Ishikawa (cell line): Measurements from ENCODE around the gene GNG7.

Experiments used
- CEBPB ChIP-seq: IDR thresholded peaks from 2 replicates; pipeline ENCODE4 v1.6.1; 2012
- CREB1 ChIP-seq: IDR thresholded peaks from 2 replicates; pipeline ENCODE4 v1.6.1; 2012; ENCODE audit warnings: low read depth
- EGR1 ChIP-seq: IDR thresholded peaks from 2 replicates; pipeline ENCODE4 v1.6.1; 2012
- EP300 ChIP-seq: IDR thresholded peaks from 2 replicates; pipeline ENCODE4 v1.6.1; 2012; ENCODE audit warnings: borderline replicate concordance
- FOXM1 ChIP-seq: IDR thresholded peaks from 2 replicates; pipeline ENCODE4 v1.6.1; 2012; ENCODE audit warnings: low read depth, borderline replicate concordance
- NFIC ChIP-seq: IDR thresholded peaks from 2 replicates; pipeline ENCODE4 v1.6.1; 2012
- RAD21 ChIP-seq: IDR thresholded peaks from 2 replicates; pipeline ENCODE4 v1.6.1; 2012; ENCODE audit warnings: low read depth
- TAF1 ChIP-seq: IDR thresholded peaks from 2 replicates; pipeline ENCODE4 v1.6.1; 2012; ENCODE audit warnings: low read depth, mild to moderate bottlenecking
- TCF12 ChIP-seq: IDR thresholded peaks from 2 replicates; pipeline ENCODE4 v1.6.1; 2012; ENCODE audit warnings: low read depth
- TEAD4 ChIP-seq: IDR thresholded peaks from 2 replicates; pipeline ENCODE4 v1.6.1; 2012
- YY1 ChIP-seq: IDR thresholded peaks from 2 replicates; pipeline ENCODE4 v1.6.1; 2012; ENCODE audit warnings: low read depth
- ZBTB7A ChIP-seq: IDR thresholded peaks from 2 replicates; pipeline ENCODE4 v1.6.1; 2012; ENCODE audit warnings: low read depth
- TF ChIP-seq, protein P1 (sequence below): IDR thresholded peaks from 2 replicates; pipeline ENCODE4 v1.6.1; 2012
- TF ChIP-seq, protein P2 (sequence below): IDR thresholded peaks from 2 replicates; pipeline ENCODE4 v1.6.1; 2012
- TF ChIP-seq, protein P3 (sequence below): IDR thresholded peaks from 2 replicates; pipeline ENCODE4 v1.6.1; 2012; ENCODE audit warnings: low read depth, mild to moderate bottlenecking

GNG7 gene

DNA sequence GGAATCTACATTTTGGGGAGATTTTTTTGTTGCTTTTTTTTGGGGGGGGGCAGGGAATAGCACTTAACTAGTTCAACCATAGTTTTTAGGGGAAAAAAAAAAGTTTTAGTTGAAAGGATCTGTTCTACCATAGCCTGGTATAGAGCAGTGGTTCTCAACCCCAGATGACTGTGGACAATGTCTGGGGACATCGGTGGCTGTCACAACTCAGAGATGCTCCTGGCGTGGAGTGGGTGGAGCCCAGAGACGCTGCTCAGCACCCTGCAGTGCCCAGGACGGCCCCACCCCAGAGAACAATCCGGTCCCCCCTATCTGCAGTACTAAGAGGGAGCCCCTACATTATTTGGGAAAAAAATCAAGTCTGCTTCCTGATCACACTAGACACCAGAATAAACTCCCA lies 8.3 kb downstream of the GNG7 start:
- TF ChIP-seq EP300 (no peak), TCF12 (no peak), CREB1 (no peak), NFIC (no peak), TAF1 (no peak), FOXM1 (no peak), CEBPB (no peak), RAD21 (no peak), TEAD4 (no peak), EGR1 (no peak), YY1 (no peak), ZBTB7A (no peak)
- TF ChIP-seq, protein P1, sequence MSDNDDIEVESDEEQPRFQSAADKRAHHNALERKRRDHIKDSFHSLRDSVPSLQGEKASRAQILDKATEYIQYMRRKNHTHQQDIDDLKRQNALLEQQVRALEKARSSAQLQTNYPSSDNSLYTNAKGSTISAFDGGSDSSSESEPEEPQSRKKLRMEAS: no peak
- TF ChIP-seq, protein P2, sequence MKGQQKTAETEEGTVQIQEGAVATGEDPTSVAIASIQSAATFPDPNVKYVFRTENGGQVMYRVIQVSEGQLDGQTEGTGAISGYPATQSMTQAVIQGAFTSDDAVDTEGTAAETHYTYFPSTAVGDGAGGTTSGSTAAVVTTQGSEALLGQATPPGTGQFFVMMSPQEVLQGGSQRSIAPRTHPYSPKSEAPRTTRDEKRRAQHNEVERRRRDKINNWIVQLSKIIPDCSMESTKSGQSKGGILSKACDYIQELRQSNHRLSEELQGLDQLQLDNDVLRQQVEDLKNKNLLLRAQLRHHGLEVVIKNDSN: no peak
- TF ChIP-seq, protein P3, sequence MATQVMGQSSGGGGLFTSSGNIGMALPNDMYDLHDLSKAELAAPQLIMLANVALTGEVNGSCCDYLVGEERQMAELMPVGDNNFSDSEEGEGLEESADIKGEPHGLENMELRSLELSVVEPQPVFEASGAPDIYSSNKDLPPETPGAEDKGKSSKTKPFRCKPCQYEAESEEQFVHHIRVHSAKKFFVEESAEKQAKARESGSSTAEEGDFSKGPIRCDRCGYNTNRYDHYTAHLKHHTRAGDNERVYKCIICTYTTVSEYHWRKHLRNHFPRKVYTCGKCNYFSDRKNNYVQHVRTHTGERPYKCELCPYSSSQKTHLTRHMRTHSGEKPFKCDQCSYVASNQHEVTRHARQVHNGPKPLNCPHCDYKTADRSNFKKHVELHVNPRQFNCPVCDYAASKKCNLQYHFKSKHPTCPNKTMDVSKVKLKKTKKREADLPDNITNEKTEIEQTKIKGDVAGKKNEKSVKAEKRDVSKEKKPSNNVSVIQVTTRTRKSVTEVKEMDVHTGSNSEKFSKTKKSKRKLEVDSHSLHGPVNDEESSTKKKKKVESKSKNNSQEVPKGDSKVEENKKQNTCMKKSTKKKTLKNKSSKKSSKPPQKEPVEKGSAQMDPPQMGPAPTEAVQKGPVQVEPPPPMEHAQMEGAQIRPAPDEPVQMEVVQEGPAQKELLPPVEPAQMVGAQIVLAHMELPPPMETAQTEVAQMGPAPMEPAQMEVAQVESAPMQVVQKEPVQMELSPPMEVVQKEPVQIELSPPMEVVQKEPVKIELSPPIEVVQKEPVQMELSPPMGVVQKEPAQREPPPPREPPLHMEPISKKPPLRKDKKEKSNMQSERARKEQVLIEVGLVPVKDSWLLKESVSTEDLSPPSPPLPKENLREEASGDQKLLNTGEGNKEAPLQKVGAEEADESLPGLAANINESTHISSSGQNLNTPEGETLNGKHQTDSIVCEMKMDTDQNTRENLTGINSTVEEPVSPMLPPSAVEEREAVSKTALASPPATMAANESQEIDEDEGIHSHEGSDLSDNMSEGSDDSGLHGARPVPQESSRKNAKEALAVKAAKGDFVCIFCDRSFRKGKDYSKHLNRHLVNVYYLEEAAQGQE: no peak

DNA sequence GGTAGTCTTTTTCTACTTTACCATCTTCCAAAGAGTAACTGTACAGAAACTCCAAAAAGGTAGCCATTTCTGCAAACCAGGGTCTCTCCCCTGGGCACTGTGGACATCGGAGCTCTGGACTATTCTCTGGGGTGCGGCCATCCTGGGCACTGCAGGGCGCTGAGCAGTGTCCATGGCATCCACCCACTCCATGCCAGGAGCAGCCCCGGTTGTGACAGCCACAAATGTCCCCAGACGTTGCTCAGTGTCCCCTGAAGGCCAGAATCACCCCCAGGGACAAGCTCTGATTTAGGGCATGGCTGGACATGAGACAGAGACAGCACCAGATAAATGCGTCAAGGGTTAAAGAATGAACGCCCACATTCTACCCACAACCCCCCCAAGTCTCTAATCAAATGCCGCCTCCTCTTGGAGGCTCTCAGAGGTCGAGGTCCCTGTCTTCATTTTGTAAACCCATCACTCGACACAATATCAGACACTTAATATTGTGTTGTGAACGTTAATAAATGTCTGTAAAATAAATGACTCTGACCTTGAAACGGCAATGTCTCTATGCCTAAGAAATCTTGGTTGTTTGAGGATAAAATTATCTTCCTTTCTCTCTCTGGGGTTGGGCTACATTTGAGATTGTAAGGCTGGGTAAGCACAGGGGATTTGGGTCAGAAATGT lies 8.9 kb downstream of the GNG7 start:
- TF ChIP-seq EGR1 (no peak), CREB1 (no peak), YY1 (no peak), TEAD4 (no peak)

DNA sequence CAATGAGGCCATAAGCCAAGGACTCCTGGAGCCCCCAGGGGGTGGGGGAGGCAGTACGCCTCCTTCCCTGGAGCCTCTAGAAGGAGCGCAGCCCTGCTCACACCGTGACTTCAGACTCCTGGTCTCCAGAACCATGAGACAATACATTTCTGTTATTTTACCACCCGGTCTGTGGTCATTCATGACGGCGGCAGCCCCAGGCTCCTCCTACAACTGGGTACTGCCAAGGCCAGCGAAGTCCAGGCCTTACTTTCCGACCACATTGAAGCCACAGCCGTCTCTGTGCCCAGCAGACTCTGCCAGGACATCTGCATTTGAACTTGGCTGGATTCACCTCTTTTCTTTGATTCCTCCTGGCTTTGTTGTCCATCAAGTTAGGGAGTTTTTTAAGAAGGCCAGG lies 10.5 kb downstream of the GNG7 start:
- TF ChIP-seq EP300 (no peak), TAF1 (no peak), ZBTB7A (no peak), CREB1 (no peak), EGR1 (no peak), RAD21 (no peak), FOXM1 (no peak)
- TF ChIP-seq, protein P3: no peak

DNA sequence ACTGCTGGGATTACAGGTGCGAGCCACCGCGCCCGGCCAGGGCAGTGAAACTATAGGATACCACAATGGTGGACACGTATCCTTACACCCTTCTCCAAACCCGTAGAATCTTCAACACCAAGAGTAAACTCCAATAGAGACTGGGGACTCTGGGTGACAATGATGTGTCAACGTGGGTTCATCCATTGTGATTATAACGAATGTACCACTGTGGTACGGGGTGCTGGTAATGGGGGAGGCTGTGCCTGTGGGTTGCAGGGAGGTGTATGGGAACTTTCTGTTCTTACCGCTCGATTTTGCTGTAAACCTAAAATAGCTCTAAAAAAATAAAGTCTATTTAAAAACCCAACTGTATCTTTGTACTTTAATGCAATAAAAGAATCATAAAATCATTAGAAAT lies 11.6 kb downstream of the GNG7 start:
- TF ChIP-seq, protein P2: no peak
- TF ChIP-seq TAF1 (no peak), NFIC (no peak), YY1 (no peak), TCF12 (no peak), EGR1 (no peak), TEAD4 (no peak), ZBTB7A (no peak), CREB1 (no peak), EP300 (no peak), FOXM1 (no peak)
- TF ChIP-seq, protein P1: no peak

DNA sequence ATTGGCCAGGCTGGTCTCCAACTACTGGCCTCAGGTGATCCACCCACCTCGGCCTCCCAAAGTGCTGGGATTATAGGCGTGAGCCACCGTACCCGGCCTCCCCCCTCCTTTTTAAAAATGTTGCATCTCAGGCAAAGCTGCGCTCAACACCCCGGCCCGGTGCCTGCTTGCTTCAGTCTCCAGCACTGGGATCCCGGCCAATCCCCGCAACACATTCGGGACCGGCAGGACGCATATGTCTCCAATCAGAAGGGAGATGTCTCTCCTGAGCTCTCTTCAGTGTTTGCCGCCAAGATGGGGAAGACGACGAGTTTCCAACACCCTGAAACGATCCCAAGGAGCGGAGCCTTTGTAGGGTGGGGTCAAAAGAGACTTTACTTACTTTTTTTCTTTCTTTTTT lies 16.1 kb downstream of the GNG7 start:
- TF ChIP-seq RAD21 (no peak), CEBPB (no peak), ZBTB7A (no peak), TCF12 (no peak), TAF1 (no peak), CREB1 (no peak), TEAD4 (no peak), FOXM1 (no peak), YY1 (no peak), NFIC (no peak), EGR1 (no peak), EP300 (no peak)
- TF ChIP-seq, protein P1: no peak
- TF ChIP-seq, protein P3: no peak
- TF ChIP-seq, protein P2: no peak
